Upper lobe of left lung (tissue), 4 donors: Measurements from ENCODE around the gene RRAD.

Experiments used
- CTCF ChIP-seq, 6 experiments: fragments of 450-650 bp in 4 of 6; fragments of 200-600 bp in 2 of 6; sonication (generic) in 2 of 6; IDR thresholded peaks; one replicate each; pipeline ENCODE4 v1.5.1; 2016 to 2019; ENCODE audit warnings: antibody characterized with exemption in 6 of 6
- EP300 ChIP-seq, 4 donors: sonication (generic); formaldehyde crosslinking; IDR thresholded peaks; one replicate each; pipeline ENCODE4 v1.5.1; 2017; ENCODE audit warnings: antibody characterized with exemption in 4 of 4, control low read depth in 2 of 4
- POLR2A ChIP-seq, 4 donors: fragments of 450-650 bp; IDR thresholded peaks; one replicate each; pipeline ENCODE4 v1.5.1; 2016 to 2017; ENCODE audit warnings: antibody characterized with exemption in 4 of 4, mild to moderate bottlenecking in 2 of 4
- POLR2AphosphoS5 ChIP-seq, 2 donors: sonication (generic); formaldehyde crosslinking; IDR thresholded peaks; one replicate each; pipeline ENCODE4 v1.5.1; 2017; ENCODE audit warnings: antibody characterized with exemption in 2 of 2

GRCh38 chr16:66946974-66947301, 21.6 kb upstream of the RRAD start:
- TF ChIP-seq EP300 (IDR thresholded peaks at IDR 0.05) (no peak), CTCF (IDR thresholded peaks at IDR 0.05) (no peak), POLR2A (IDR thresholded peaks at IDR 0.05) (no peak), POLR2AphosphoS5 (IDR thresholded peaks at IDR 0.05) (no peak)
